GM18870 (cell line): ENCODE results near the gene SAPCD2.

ENCODE experiments used
- ATAC-seq: cut with Tn5 transposase; IDR thresholded peaks from one replicate; pipeline ENCODE4 v1.9.1; 2021; ENCODE audit warnings: moderate library complexity; ENCODE audit not compliant: unreplicated experiment

Gene SAPCD2

DNA sequence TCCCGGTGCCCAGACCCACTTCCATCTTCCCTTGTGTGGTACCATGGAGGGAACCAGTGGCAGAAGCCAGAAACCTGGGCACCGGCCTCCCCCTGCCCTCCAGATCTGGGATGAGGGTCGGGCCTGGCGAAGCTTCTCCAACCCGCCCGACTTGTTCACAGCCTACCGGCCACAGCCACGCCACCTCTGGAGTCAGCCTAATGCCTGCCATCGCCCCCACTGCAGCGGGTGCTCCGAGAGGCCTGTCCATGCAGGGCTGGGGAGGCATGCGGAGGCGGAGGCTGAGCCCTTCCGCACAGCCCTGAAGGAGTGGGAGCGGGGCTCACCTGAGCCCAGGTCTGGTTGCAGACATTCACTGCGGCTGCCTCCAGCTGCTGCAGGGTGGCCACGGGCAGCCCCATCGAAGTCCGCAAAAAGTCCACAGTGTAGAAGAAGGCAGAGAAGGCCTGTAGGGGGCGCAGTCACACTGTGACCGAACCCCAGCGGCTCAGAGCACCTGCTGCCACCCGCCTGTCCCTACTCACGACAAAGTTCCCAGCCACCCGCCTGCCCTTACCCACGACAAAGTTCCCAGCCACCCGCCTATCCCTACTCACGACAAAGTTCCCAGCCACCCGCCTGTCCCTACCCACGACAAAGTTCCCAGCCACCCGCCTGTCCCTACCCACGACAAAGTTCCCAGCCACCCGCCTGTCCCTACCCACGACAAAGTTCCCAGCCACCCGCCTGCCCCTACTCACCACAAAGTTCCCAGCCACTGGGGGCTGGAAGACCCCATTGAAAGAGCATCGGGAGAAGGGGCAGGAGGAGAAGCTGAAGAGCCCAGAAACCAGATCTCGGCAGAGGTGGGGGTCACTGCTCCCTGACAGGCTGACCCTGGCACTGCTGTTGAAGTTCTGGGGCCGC, 20.6 kb downstream of the SAPCD2 start:
- no peak for ATAC-seq

DNA sequence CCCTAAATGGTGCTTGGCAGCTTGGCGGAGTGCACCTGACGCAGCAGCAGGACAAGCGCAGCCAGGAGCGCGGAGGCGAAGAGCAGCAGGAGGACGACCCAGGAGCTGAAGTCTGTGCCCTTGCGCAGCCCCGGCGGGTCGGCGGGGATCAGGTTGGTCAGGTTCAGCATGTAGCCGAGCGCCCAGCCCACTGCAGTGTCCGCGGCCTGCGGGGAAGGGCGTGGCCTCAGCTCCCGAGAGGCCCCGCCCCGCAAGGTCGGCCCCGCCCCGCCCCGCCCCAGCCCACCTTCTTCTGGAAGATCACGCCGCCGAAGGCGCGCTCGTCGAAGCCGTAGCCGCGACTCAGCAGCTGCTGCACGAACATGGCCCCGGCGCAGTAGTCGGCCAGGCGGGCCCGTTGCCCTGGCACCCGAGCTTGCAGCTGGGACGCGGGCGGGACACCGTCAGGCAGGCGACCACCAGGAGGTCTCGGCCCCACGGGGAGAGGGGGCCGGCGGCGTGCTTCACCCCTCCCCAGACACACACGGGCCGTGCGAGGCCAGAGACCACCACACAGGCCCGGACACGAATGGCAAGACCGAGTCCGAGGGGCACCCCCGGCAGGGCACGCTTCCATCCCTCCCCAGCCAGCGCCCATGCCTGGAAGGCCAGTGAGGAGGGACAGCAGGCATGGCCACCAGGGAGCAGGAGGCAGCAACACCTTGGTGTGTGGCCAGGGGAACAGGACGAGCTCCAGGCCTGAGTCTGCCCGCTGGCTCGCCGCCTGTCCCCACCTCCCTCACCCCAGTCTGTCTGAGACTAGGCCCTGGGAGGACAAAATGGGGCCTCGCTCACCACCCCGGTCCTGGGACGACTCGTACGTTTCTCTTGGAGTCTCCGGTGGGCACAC, 21.5 kb downstream of the SAPCD2 start:
- ATAC-seq: no peak

DNA sequence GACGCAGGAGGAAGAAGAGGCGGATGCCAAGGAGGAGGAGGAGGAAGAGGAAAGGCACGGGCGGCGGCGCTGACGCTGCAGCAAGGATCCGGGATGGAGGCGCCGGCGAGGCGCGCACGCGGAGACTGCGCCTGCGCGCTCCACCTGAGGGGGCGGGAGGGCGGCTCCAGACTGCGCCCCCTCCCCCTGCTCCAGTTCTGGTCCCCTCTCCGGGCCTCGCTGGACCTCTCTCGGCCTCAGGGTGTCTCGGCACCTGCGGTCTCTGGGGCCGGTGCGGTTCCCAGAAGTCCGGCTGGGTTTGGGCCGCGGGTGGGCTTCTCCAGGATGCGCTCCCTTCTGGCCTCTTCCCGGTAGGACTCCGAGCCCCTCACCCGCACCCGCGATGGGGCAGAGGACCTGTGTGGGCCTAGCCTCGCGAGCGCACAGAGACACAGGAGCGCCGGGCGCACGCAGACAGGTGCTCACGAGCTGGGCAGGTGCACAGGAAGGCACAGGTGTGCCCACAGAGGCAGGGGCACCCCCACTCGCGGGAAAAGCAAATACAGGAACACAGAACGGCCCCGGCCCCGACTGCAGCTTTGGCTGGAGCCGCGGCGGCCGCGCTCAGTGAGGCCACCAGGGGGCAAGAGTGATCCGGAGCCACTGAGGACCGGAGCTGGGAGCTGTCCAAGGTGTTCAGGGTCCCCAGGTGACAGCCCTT, 24.1 kb downstream of the SAPCD2 start, which contains the start of gene NPDC1:
NPDC1 (minus strand) TSS at position 90 of the 700 bp plus-strand sequence. CDS start 188 bp downstream, outside the sequence.
- ATAC-seq: no peak

DNA sequence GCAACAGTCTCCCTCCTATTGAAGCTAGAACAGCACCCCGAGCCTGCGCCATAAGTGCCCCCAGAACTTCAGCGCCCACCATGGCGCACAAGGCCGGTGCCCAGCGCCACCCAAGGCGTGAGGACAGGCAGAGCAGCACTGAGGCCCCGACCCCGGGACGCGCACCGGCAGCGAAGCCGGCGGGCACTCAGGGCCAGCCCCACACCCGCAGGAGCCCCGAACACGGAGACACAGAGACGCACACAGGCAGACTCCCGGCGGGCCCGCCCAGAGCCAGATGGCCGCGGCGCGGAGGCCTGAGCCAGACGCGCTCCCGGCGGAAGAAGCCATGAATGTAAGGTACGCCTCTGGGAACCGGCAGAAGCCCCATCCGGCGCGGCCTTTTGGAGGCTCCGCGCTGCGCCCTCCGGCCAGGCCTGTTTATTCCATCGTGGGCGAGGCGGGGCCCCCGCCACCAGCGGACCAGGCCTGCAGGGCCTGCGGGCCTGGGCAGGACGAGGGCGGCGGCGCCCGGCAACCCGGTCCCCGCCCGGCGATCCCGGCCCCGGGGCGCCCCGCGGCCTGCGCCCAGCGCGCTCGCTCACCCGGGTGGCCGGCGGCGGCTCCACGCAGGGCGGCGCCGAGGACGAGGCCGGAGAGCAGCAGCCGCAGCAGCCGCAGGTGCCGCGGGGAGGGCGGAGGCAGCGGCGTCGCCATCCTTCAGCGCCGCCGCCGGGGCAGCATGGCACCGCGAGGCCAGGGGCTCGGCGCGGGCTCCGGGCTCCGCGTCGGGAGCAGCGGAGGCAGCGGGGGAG, 24.9 kb downstream of the SAPCD2 start:
- no peak for ATAC-seq

DNA sequence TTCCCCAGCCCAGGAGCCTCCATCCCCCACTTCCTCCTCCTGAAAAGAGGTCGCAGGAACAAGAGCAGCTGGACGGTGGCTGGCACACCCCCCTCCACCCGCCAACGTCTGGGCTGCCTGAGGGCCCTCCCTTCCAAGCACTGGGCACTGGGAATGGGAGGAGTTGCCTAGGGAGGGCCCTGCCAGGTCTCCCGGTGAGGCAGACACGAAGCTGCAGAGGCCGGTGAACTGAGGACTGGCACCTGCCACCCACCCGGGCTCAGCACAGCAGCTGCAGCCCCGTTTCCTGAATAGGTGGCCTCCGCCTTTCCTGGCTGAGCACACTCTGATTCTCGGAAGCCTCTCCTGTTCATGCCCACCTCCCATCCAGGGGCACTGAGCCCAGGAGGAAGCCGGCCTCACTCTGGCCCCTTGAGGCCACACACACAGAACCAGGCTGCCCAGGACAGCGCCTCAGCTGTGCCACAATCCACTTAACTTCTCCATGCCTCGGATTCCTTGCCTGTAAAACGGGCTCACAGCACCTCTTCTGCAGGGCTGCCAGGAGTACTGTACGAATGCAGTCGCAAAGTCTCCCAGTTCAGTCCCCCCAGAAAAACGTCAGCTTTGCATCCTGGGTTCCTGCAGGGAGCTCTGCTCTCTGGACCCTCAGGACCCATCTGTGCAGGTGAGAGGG, 25.7 kb downstream of the SAPCD2 start:
- ATAC-seq: no peak

DNA sequence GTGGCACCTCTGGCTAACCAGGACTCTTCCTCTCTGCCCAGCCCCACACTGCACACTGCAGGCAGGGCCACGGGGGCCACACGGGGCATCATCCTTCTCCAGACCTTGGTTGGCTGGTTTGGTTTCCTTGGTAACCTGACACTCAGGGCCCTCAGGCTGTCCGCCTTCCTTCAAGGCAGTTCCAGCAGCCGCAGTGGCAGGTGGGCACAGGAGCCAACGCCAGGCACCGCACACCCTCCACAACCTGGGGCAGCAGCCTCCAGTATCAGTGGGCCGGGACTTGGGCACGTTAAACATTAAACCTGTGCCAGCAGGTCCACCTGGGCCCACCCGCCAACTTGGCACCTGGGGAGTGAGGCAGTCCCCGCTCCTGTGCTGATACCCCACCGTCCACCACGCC, 26.3 kb downstream of the SAPCD2 start:
- ATAC-seq: no peak

DNA sequence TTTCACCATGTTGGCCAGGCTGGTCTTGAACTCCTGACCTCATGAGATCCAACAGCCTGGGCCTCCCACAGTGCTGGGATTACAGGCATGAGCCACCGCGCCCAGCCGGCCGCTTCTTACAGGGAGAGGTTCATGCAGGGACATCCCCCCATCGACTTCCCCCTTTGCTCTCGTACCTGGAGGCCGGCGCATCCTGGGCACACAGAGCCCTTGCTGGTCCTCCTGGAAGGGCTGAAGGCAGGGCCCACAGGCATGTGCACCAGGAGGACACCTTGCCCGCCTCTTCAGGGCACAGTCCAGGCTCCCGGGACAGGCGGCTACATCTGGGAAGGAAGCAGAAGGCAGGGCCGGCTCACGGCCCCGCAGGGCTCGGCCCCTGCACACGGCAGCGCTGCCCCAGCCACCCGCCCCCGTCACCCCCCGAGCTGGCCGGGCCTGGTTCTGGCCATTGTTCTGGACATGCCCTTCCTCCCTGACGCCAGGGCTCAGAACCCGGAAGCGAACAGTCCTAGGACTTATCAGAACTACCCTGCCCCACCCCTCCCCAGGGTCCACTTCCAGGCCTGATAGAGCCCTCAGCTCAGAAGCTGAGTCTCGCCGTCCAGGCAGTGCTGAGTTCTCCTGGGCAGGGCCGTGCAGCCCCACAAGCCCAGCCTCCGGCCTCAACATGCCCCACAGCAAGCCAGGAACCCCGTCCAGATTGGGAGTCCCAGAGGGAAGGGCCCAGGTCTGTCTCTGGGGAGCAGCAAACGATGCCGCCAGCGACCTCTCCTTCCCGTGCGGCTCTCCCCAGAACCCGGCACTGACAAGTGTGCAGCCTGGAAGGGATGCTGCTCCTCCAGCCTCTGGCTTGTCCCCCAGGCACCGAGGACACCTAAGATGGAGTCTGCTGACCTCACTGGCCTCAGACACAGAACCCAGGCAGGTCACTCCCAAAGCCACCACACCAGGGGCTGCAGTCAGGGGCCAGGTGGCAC, 27.3 kb downstream of the SAPCD2 start:
- no peak for ATAC-seq

DNA sequence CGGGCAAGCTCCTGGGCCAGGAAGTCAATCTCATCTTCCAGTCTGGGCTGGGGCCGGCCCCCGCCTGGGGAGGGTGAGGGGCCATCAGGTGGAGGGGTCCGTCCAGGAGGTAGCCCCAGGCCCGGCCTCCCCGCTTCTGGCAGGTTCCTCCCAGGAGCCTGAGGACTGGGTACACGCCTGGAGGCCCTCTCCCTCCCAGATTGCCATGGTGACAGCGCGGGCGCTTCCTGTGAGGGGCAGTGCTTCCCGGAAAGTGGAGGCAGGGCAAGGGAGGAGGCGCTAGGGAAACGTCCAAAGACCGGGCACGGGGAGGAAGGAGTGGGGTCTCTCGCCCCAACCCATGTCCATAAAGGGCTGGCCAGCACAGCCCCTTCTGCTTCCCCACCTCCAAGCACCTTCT, 29.2 kb downstream of the SAPCD2 start:
- ATAC-seq: no peak

DNA sequence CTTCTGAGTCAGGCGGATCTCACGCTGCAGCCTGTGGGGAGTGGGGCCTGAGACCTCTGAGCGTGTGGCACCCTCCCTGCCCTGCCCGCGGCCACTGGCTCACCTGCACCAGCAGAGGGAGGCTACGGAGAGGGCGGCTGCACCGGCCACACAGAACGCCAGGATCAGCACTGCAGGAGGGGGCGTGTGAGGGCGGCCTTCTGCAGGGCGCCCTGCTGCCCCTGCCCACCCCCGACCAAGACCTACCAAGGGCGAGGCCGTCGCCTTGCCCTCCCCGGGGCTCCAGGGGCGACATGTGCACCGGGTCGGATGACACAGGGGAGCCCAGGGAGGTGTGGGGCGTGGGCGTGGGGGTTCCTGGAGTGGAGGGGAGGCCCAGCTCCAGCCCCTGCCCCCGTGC, 29.8 kb downstream of the SAPCD2 start:
- no peak for ATAC-seq

DNA sequence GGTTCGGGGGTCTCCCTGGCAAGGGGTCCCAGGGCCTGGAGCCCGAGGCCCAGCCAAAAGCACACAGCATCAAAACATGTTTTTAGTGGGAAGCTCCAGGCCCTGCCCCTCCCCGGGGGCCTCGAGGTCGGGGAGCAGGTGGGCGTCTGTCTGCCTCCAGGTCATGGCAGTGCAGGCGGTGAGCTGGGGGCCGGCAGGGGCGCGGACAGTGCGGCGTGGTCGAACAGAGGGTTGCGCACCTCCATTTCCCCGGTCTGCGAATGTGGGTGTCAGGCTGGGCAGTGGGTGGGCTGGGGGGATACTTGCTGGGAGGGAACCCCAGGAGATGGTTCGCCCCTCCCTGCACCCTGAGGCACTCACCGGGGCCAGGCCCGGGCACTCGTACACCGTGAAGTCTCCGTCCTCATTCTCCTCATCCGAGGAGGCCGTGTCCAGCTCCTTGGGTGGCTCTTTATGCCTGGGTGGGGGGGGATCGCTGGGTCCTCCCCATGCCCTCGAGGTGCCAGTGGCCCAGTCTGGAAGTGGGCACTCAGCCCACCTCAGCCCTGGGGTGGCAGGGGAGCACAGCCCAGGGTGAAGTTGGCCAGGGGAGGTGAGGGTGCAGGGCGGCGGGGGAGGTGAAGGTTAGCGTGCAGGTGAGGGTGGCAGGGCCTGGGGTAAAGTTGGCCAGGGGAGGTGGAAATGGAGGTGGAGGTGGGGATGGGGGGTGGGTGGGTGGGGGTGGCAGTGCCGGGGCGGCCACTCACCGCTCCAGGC, 30.6 kb downstream of the SAPCD2 start:
- ATAC-seq: no peak

DNA sequence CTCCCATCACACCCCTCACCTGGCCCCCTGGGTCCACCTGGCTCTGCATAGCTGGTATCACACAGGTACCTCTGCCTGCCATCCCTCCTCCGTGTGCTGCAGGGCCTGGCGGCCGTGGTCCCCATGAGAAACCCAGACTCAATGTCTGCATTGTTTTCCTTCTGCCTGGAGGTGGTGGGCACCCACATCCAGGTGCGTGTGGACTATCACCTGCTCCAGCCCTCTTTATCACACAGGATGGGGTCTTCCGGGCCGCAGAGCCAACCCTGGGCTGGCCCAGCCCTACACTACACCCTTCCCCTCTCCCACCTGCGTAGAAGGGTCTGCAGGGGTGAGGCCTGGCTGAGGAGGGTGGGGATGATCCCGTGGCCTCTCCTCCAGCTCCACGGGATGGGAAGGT, 31.4 kb downstream of the SAPCD2 start:
- ATAC-seq: no peak

DNA sequence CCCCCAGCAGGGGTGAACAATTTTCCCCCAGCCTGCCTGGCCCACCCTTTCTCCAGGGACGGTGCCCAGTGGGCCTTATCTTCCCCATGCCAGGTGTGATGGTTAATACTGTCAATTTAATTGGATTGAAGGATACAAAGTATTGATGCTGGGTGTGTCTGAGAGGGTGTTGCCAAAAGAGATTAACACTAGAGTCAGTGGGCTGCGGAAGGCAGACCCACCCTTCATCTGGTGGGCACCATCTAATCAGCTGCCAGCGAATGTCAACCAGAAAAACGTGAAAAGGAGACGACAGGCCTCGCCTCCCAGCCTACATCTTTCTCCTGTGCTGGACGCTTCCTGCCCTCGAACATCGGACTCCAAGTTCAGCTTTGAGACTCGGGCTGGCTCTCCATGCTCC, 32.9 kb downstream of the SAPCD2 start:
- ATAC-seq: no peak

DNA sequence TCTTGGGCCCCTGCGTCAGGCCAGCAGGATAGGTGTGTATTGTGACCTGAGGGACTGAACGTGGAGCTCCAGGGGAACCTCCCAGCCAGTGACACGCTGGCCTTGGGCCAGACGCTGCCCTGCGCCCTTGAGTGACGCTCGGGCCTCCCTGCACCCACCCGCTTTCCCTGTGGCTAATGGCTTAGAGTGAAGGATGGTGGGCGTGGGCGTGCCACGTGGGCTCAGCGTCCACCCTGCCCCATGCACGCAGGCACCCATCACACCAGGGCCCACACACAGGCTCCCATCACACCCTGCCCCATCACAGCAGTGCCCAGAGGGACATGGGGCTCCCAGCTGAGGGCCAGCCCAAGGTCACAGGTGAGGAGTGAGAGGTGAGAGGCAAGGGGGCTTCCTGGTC, 33.3 kb downstream of the SAPCD2 start:
- no peak for ATAC-seq

DNA sequence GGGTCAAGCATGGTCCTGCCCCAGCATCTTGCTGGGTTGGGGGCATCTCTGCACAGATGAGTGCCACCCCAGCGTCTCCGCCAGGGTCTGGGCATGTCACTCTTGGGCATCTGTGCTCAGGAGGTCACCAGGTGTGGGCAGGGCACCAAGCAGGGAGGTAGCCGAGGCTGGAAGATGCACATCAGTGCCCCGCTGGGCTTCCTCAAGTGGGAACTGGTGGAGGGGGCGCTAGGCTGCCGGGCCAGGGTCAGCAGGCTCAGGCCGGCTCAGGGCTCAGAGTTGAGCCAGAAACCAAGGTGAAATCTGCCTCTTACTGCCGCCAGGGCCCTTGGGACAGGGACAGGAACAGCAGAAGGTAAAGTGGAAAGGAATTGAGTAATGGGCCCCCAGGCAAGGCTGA, 34.4 kb downstream of the SAPCD2 start:
- no peak for ATAC-seq

DNA sequence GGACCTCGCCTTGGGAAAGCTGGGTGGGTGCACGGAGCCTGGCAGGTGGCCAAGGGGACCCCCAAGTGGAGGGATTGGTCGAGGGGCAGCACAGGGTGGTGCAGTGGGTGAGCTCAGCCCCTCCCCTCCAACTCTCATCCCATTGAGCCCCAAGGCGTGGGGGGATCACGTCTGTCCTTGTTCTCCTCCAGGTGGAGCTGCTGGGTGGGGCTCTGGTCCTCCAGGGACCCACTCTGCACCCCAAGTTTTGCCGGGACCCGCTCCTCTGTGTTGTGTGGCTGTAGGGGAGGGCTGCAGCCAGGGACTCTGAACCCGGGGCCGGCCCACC, 34.9 kb downstream of the SAPCD2 start:
- ATAC-seq: no peak

DNA sequence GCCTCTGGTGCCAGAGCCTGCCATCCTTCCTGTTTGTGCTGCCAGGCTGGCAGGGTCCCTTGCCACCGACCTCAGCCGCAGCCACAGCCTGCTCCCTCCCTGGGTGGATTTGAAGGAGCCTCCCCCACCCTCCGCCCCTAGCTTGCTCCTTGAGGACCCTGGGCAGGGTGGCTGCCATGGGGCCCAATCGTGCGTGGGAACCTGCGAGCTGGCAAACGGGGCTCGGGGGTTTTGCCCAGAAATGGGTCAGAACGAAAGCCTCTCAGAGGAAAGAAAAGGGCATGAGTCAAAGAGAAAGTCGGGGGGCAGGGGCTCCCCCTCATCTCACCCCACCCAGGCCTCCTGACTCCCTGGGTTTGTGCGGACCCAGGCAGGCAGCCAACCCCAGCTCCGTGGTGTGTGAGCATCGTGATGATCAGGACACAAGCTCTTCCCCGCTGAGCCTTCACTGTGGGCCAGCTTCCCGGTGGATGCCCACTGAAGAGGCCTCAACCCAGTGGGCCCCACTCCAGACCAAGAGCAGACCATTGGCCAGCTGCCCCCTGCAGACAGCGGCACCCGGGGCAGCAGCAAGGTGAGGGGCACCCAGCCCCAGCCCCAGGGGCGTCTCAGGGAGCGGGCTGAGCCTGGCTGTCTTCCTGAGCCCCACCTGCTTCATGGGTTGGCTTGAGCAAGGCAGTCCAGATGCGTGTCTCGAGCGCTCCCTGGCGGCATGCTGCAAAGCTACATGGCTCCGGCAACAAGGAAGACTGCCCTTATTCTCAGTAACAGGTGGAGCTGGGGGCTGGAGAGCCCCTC, 35.4 kb downstream of the SAPCD2 start:
- ATAC-seq: peak; percentile 63

DNA sequence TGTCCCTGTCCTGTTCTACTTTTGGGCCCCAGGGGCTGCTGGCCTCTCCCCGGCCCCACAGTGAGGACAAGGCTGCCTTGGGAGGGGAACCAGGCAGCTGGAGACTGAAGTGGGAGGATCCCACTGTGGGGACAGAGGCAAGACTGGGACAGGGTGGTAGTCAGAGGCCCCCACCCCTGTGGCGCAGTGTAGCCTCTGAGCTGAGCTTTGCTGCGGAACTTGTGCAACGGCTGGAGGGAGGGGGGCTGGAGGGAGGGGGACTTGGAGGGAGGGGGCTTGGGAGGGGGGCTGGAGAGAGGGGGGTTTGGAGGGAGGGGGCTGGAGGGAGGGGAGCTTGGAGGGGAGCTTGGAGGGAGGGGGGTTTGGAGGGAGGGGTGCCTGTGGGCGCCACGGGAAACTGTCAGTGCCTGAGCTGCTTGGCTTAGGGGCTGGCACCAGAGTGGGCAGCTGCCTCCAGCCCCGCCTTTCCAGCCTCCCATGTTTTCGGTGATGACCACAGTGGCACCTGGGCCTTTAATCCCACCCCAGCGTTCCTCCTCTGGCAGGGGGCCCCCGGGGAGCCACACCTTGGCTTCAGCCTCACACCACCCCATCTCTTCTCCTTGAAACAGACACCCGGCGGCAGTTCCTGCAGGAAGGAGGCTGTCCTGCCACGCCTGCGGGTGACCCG, 36.2 kb downstream of the SAPCD2 start:
- ATAC-seq: no peak
